ENCODE data around the gene GJB3.
"Not testable (repeated sequence)": the region's sequence is repeated elsewhere in the genome, so short reads cannot be mapped to it uniquely, and the experiment has no call there.

Gene GJB3

GRCh38 chr1:34781071-34781843, at the start of gene GJB3:
Gene GJB3 (plus strand): TSS chr1:34781214. CDS start chr1:34784763, 3,549 bp downstream.
- no peak for DNase-seq

- DNase-seq = not testable (repeated sequence)
These were observed 48.2 kb upstream of the GJB3 start for GRCh38 chr1:34732831-34733230.

- no peak for DNase-seq
These were observed 44.3 kb upstream of the GJB3 start for GRCh38 chr1:34736692-34737091.

- not testable (repeated sequence) for DNase-seq
These were observed 43.8 kb upstream of the GJB3 start for GRCh38 chr1:34737236-34737635.

- DNase-seq = no peak
These were observed 41.4 kb upstream of the GJB3 start for GRCh38 chr1:34739613-34740012.

GRCh38 chr1:34740161-34740868, 40.7 kb upstream of the GJB3 start:
- no peak for DNase-seq

GRCh38 chr1:34742667-34743270, 38.2 kb upstream of the GJB3 start:
- peak; percentile 23 for DNase-seq

GRCh38 chr1:34743775-34744174, 37.2 kb upstream of the GJB3 start:
- DNase-seq = no peak

- DNase-seq = no peak
These were observed 36.2 kb upstream of the GJB3 start for GRCh38 chr1:34744851-34745250.

GRCh38 chr1:34745666-34746065, 35.3 kb upstream of the GJB3 start:
- DNase-seq = no peak

- DNase-seq = no peak
These were observed 34.9 kb upstream of the GJB3 start for GRCh38 chr1:34746101-34746500.

- no peak for DNase-seq
These were observed 34.0 kb upstream of the GJB3 start for GRCh38 chr1:34746785-34747637.

GRCh38 chr1:34747638-34747941, 33.4 kb upstream of the GJB3 start:
- no peak for DNase-seq

GRCh38 chr1:34749992-34750391, 31.0 kb upstream of the GJB3 start:
- DNase-seq = no peak

- no peak for DNase-seq
These were observed 30.4 kb upstream of the GJB3 start for GRCh38 chr1:34750610-34751009.

- no peak for DNase-seq
These were observed 27.9 kb upstream of the GJB3 start for GRCh38 chr1:34753163-34753562.

GRCh38 chr1:34754964-34755637, 25.9 kb upstream of the GJB3 start, which contains the start of gene GJB5:
Gene GJB5 (plus strand): TSS chr1:34755047. CDS start chr1:34757331, 2,284 bp downstream.
- no peak for DNase-seq

GRCh38 chr1:34755961-34756360, 25.1 kb upstream of the GJB3 start:
- DNase-seq = no peak

GRCh38 chr1:34757386-34757785, 23.6 kb upstream of the GJB3 start:
- no peak for DNase-seq

- no peak for DNase-seq
These were observed 22.3 kb upstream of the GJB3 start for GRCh38 chr1:34758751-34759150.

- peak; percentile 9 for DNase-seq
These were observed 21.3 kb upstream of the GJB3 start, which contains the start of gene GJB4 for GRCh38 chr1:34759503-34760357. Gene GJB4 (plus strand): TSS chr1:34759740. CDS start chr1:34761255, 1,515 bp downstream.
